HCT116 (cell line): ENCODE measurements around the gene PPP4R2. TPM values are rescaled to one million over a fixed set of nuclear protein-coding genes. Genes with fewer than 3 reads are reported as not detected.

Experiments
- ATAC-seq: fragments of 200-7000 bp; cut with Tn5 transposase; 2 replicates; pipeline ENCODE4 v1.9.1; 2020; ENCODE audit warnings: mild to moderate bottlenecking, moderate library complexity
- BruUV-seq: library from RNA; stranded (reverse); fragments of 400-500 nt; replicated peaks from 2 replicates; lab custom pipeline; 2021; lab: Mats Ljungman, UMichigan
- CTCF ChIA-PET: fragments of 300-600 bp; sonication (Branson Sonifier 250); formaldehyde crosslinking; loops from one replicate; lab custom pipeline; 2021; ENCODE audit warnings: antibody characterized with exemption; lab: Charles Lee
- POLR2A ChIA-PET: fragments of 300-600, 350-600 bp; sonication (Branson Sonifier 250); formaldehyde crosslinking; loops from one replicate; lab custom pipeline; 2021; ENCODE audit warnings: antibody characterized with exemption; lab: Charles Lee
- RAD21 ChIA-PET, 2 experiments: fragments of 300-600 bp; sonication (Branson Sonifier 250); formaldehyde crosslinking; loops; one replicate each; lab custom pipeline; 2023; ENCODE audit warnings: low total read pairs in 2 of 2; ENCODE audit not compliant: uncharacterized antibody in 2 of 2, unreplicated experiment in 2 of 2, low non-redundant PET in 1 of 2; lab: Charles Lee
- DNase-seq: peaks from one replicate; pipeline ENCODE4 v3.0.0-alpha.2; 2010; ENCODE audit warnings: low read depth, low spot score
- H2AFZ ChIP-seq: fragments of 200-600 bp; shearing (Covaris generic), sonication (generic); 2 replicates; pipeline ENCODE4 v1.6.1; 2017; ENCODE audit warnings: low read depth, mixed run types, mixed read lengths, antibody characterized with exemption, low read length; ENCODE audit not compliant: poor library complexity, severe bottlenecking
- H3K27ac ChIP-seq: 2 replicates; pipeline ENCODE4 v1.5.1; 2012; ENCODE audit warnings: low read depth, low read length
- H3K27me3 ChIP-seq: fragments of 200-600 bp; sonication (generic); 2 replicates; pipeline ENCODE4 v1.6.1; 2016; ENCODE audit warnings: mixed run types, low read length, mixed read lengths; ENCODE audit not compliant: insufficient read depth
- H3K36me3 ChIP-seq, 2 experiments: fragments of 200-500 bp in 1 of 2; fragments of 200-600 bp in 1 of 2; sonication (Bioruptor generic) in 1 of 2; sonication (generic) in 1 of 2; 2 replicates each; pipeline versions ENCODE4 v1.5.1 to v1.6.1; 2014 to 2016; ENCODE audit warnings: low read length in 2 of 2, inconsistent platforms in 1 of 2, mixed read lengths in 1 of 2, mixed run types in 1 of 2; ENCODE audit not compliant: insufficient read depth in 2 of 2, control insufficient read depth in 1 of 2
- H3K4me1 ChIP-seq, 2 experiments: fragments of 200-600 bp in 1 of 2; sonication (generic) in 1 of 2; 2 replicates each; pipeline versions ENCODE4 v1.5.1 to v1.6.1; 2012 to 2017; ENCODE audit warnings: low read length in 2 of 2, inconsistent platforms in 1 of 2, mild to moderate bottlenecking in 1 of 2, mixed read lengths in 1 of 2, mixed run types in 1 of 2, moderate library complexity in 1 of 2; ENCODE audit not compliant: insufficient read depth in 2 of 2, control insufficient read depth in 1 of 2
- H3K4me2 ChIP-seq: fragments of 200-600 bp; sonication (generic); 2 replicates; pipeline ENCODE4 v1.6.1; 2017; ENCODE audit warnings: mixed run types, low read length, mixed read lengths
- H3K4me3 ChIP-seq, 2 experiments: fragments of 200-600 bp in 1 of 2; sonication (generic) in 1 of 2; replicated peaks in 1 of 2; 2 replicates each; pipeline ENCODE4 v1.5.1; 2011 to 2016; ENCODE audit warnings: low read length in 2 of 2, control low read depth in 1 of 2, low read depth in 1 of 2, mild to moderate bottlenecking in 1 of 2, mixed read lengths in 1 of 2, mixed run types in 1 of 2
- H3K79me2 ChIP-seq: fragments of 200-600 bp; sonication (generic); 2 replicates; pipeline ENCODE4 v1.6.1; 2017; ENCODE audit warnings: mild to moderate bottlenecking, mixed run types, low read length, moderate library complexity, mixed read lengths; ENCODE audit not compliant: insufficient read depth
- H3K9ac ChIP-seq: fragments of 200-600 bp; sonication (generic); 2 replicates; pipeline ENCODE4 v1.6.1; 2016; ENCODE audit warnings: low read length, mixed read lengths
- H3K9me2 ChIP-seq: fragments of 200-600 bp; sonication (generic), shearing (Covaris generic); 2 replicates; pipeline ENCODE4 v1.6.1; 2017; ENCODE audit warnings: mixed run types, mild to moderate bottlenecking, moderate library complexity; ENCODE audit not compliant: insufficient read depth
- H3K9me3 ChIP-seq, 2 experiments: fragments of 200-500 bp in 1 of 2; fragments of 200-600 bp in 1 of 2; sonication (Bioruptor generic) in 1 of 2; sonication (generic) in 1 of 2; 2 replicates each; pipeline ENCODE4 v1.6.1; 2014 to 2017; ENCODE audit warnings: low read length in 2 of 2, mixed read lengths in 2 of 2, inconsistent platforms in 1 of 2, low read depth in 1 of 2, mild to moderate bottlenecking in 1 of 2, mixed run types in 1 of 2, moderate library complexity in 1 of 2; ENCODE audit not compliant: control insufficient read depth in 1 of 2, insufficient read depth in 1 of 2
- H4K20me1 ChIP-seq: fragments of 200-600 bp; sonication (generic), shearing (Covaris generic); 2 replicates; pipeline ENCODE4 v1.6.1; 2017; ENCODE audit warnings: mixed run types, mild to moderate bottlenecking, moderate library complexity; ENCODE audit not compliant: insufficient read depth
- CBX3 ChIP-seq: IDR thresholded peaks from 2 replicates; pipeline ENCODE4 v1.6.1; 2012; ENCODE audit warnings: low read depth
- CEBPB ChIP-seq: IDR thresholded peaks from 2 replicates; pipeline ENCODE4 v1.6.1; 2012; ENCODE audit warnings: low read depth
- CTCF ChIP-seq, 3 experiments: fragments of 200-600 bp in 1 of 3; sonication (generic) in 1 of 3; IDR thresholded peaks in 2 of 3; conservative IDR thresholded peaks in 1 of 3; 2 replicates each; pipeline ENCODE4 v1.5.1; 2012 to 2017; ENCODE audit warnings: low read depth in 2 of 3, low read length in 2 of 3, antibody characterized with exemption in 1 of 3, borderline replicate concordance in 1 of 3, control low read depth in 1 of 3, mild to moderate bottlenecking in 1 of 3, mixed read lengths in 1 of 3, mixed run types in 1 of 3, moderate library complexity in 1 of 3; ENCODE audit not compliant: insufficient read depth in 1 of 3
- EGR1 ChIP-seq: IDR thresholded peaks from 2 replicates; pipeline ENCODE4 v1.6.1; 2012; ENCODE audit warnings: low read depth
- ELF1 ChIP-seq: IDR thresholded peaks from 2 replicates; pipeline ENCODE4 v1.6.1; 2012; ENCODE audit warnings: low read depth, borderline replicate concordance
- FOSL1 ChIP-seq: IDR thresholded peaks from 2 replicates; pipeline ENCODE4 v1.6.1; 2012; ENCODE audit warnings: low read depth
- JUND ChIP-seq: IDR thresholded peaks from 2 replicates; pipeline ENCODE4 v1.6.1; 2012
- POLR2AphosphoS5 ChIP-seq: IDR thresholded peaks from 2 replicates; pipeline ENCODE4 v1.6.1; 2011; ENCODE audit warnings: mild to moderate bottlenecking, low read depth, low read length, moderate library complexity
- RAD21 ChIP-seq: IDR thresholded peaks from 2 replicates; pipeline ENCODE4 v1.6.1; 2012; ENCODE audit warnings: low read depth, mild to moderate bottlenecking
- REST ChIP-seq: IDR thresholded peaks from 2 replicates; pipeline ENCODE4 v1.6.1; 2012; ENCODE audit warnings: low read depth
- SIN3A ChIP-seq: IDR thresholded peaks from 2 replicates; pipeline ENCODE4 v1.6.1; 2012; ENCODE audit warnings: low read depth
- SRF ChIP-seq: IDR thresholded peaks from 2 replicates; pipeline ENCODE4 v1.6.1; 2012; ENCODE audit warnings: low read depth
- TCF7L2 ChIP-seq: IDR thresholded peaks from 2 replicates; pipeline ENCODE4 v1.7.0; 2011; ENCODE audit warnings: borderline replicate concordance, inconsistent platforms; ENCODE audit not compliant: insufficient read depth, insufficient read length; ENCODE audit errors: extremely low read depth
- YY1 ChIP-seq: IDR thresholded peaks from 2 replicates; pipeline ENCODE4 v1.6.1; 2011; ENCODE audit warnings: low read length, low read depth, moderate library complexity, mild to moderate bottlenecking; ENCODE audit not compliant: insufficient replicate concordance; ENCODE audit errors: extremely low read depth
- ZFX ChIP-seq: fragments of 450-650 bp; IDR thresholded peaks from 2 replicates; pipeline ENCODE4 v1.6.1; 2017
- ZNF274 ChIP-seq: fragments of 200-500 bp; sonication (Bioruptor generic); IDR thresholded peaks from 2 replicates; pipeline ENCODE4 v1.6.1; 2014; ENCODE audit warnings: mild to moderate bottlenecking, low read depth, low read length, inconsistent platforms
- intact Hi-C: fragments of 100-400 bp; cut with micrococcal nuclease; formaldehyde crosslinking; loops from 2 replicates; pipeline ENCODE4 v1.10.0; 2022
- total RNA-seq: library from RNA; stranded (reverse); gene quantifications from one replicate; pipeline ENCODE4 v1.2.1, GENCODE V29; 2021; ENCODE audit not compliant: unreplicated experiment
- TF ChIP-seq, protein P1 (sequence below): IDR thresholded peaks from 2 replicates; pipeline ENCODE4 v1.6.1; 2012
- TF ChIP-seq, protein P2 (sequence below): IDR thresholded peaks from 2 replicates; pipeline ENCODE4 v1.6.1; 2012

The PPP4R2 gene
- total RNA-seq, 1 experiment from 2014 or later, result 72.5 TPM

- H3K36me3 ChIP-seq, result no peaks in the 10 kb centered on the region
- H3K9me3 ChIP-seq, result no peaks in the 10 kb centered on the region
- no peak overlapping the region for H3K9ac ChIP-seq
- H3K4me2 ChIP-seq, result no peak overlapping the region
- no peak for ATAC-seq
- H3K9me2 ChIP-seq, result no peaks in the 10 kb centered on the region
- H2AFZ ChIP-seq, result no peak overlapping the region
- no peak for DNase-seq
- ChIA-PET POLR2A (no interaction called here), RAD21 (no interaction called here), CTCF (no interaction called here)
- intact Hi-C loops, result no loop called here
- no peaks in the 10 kb centered on the region for H3K4me1 ChIP-seq
- no peaks in the 10 kb centered on the region for H4K20me1 ChIP-seq
- H3K27ac ChIP-seq, result no peak overlapping the region
- H3K4me3 ChIP-seq, result no peak overlapping the region
- H3K79me2 ChIP-seq, result no peaks in the 10 kb centered on the region
- no peaks in the 10 kb centered on the region for H3K27me3 ChIP-seq
- TF ChIP-seq FOSL1 (no peak), ZFX (no peak), ELF1 (no peak), YY1 (no peak), CBX3 (no peak), TCF7L2 (no peak), RAD21 (no peak), POLR2AphosphoS5 (no peak), CTCF (IDR thresholded peaks at IDR 0.05 in 2 of 3, conservative IDR thresholded peaks at IDR 0.05 in 1 of 3; ENCODE audit: borderline replicate concordance in 1 of 3, insufficient read depth in 1 of 3, low read depth in 2 of 3, low read length in 2 of 3) (no peak), CEBPB (no peak), SIN3A (no peak), JUND (no peak), SRF (no peak), ZNF274 (no peak), EGR1 (no peak), REST (no peak)
- TF ChIP-seq, protein P1, sequence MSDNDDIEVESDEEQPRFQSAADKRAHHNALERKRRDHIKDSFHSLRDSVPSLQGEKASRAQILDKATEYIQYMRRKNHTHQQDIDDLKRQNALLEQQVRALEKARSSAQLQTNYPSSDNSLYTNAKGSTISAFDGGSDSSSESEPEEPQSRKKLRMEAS, result no peak
- TF ChIP-seq, protein P2, sequence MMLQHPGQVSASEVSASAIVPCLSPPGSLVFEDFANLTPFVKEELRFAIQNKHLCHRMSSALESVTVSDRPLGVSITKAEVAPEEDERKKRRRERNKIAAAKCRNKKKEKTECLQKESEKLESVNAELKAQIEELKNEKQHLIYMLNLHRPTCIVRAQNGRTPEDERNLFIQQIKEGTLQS, result no peak
- BruUV-seq, result no TSS peak
Measured at GRCh38 chr3:73107215-73107614, 110.6 kb downstream of the PPP4R2 start.
